Measurements from ENCODE around the gene TLE4. TPM values are rescaled to one million over a fixed set of nuclear protein-coding genes. Genes with fewer than 3 reads are reported as not detected.

Gene TLE4
- total and polyA plus RNA-seq, 2 experiments from 2014 or later, result 29.6 to 38.4 TPM

DNA sequence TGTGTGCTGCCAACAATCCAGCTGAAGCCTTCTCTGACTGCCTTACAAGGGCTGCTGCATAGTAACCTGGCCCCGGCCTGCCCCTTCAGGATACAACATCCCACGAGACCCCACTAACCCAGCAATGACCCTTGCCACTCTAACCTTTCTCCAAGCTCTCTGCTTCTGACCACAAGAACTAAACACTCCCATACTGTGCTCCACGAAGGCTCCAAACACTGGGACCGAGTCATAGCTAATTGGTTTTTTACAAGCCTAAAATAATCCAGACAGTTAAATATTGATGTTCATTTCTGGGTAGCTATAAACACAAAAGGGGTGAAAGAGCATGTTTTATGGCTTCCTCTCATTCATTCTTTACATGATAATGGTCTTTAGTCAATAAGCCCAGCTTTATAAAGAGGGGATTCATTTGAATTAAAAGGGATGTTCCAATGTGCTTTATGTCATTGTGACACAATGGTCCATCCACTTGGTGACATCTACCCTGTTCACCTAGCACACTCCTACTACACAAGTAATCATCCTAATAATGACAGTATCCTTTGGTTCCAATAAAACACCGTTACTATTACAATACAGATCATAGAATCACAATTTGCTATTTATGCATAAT, 16.2 kb upstream of the TLE4 start:
- TF ChIP-seq CTCF (IDR thresholded peaks at IDR 0.05; ENCODE audit: poor library complexity), result no peak
- no peak for TF ChIP-seq EZH2phosphoT487 (IDR thresholded peaks at IDR 0.05; ENCODE audit: low read depth, severe bottlenecking, unreplicated experiment)
- no peak for TF ChIP-seq EZH2 (IDR thresholded peaks at IDR 0.05; ENCODE audit: borderline replicate concordance)
- Histone ChIP-seq H3K9me3 (ENCODE audit: low read depth) (no peaks in the 10 kb centered on the region), H3K4me1 (ENCODE audit: insufficient read depth) (peaks cover 4% of the 10 kb centered on the region), H3K27me3 (no peaks in the 10 kb centered on the region), H3K4me3 (no peak overlapping the region), H3K4me2 (no peak overlapping the region), H4K20me1 (ENCODE audit: insufficient read depth, poor library complexity, severe bottlenecking) (no peaks in the 10 kb centered on the region), H3K36me3 (replicated peaks; ENCODE audit: insufficient read depth, low read depth) (no peaks in the 10 kb centered on the region), H3K27ac (no peak overlapping the region), H3K9me2 (replicated peaks; ENCODE audit: insufficient read depth) (no peaks in the 10 kb centered on the region), H3K79me2 (no peaks in the 10 kb centered on the region), H2AFZ (no peak overlapping the region)
- DNase-seq (ENCODE audit: low spot score), result no peak
- WGBS (ENCODE audit: low lambda C conversion rate, missing lambda C conversion rate), result 54% methylated on average over 5 of the region's 5 CpGs

DNA sequence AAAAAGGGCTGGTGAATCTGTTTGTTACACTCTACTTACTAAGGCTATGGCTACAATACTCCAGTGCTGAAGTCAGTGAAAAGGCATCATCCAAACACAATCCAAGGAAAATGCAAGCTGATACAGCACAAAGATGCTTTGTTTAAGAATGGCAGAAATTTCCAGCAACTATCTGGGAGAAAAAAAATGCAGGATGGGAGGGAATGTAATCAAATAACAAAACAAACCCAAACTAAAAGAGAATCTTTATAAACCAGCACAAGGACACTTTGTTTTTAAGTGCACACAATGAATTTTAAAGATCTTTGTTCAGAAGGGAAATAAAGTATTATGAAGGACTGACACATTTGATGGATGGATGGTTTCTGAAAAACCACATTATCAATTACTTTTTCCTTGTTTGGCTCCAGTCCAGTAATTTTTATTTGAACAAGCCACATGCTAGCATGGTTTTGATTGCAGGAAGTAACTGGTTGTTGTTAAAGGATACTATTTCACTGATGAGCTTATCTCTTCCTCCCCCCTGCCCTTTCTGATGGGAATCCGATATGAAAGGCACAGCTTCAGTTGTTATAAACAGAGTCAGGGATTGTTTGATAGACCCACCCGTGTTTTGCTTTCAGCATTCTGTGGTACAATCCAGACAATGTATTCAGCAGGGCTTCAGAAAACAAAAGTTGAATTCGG, 12.1 kb upstream of the TLE4 start:
- no peak overlapping the region for H3K4me3 ChIP-seq
- WGBS (ENCODE audit: low lambda C conversion rate, missing lambda C conversion rate), result 39% methylated on average over 3 of the region's 3 CpGs

GRCh38 chr9:79562749-79563386, 8.9 kb upstream of the TLE4 start:
- no peaks in the 10 kb centered on the region for H3K27me3 ChIP-seq
- 92% methylated on average over 5 of the region's 5 CpGs for WGBS (ENCODE audit: low lambda C conversion rate, missing lambda C conversion rate)
- H3K4me2 ChIP-seq, result no peak overlapping the region
- H3K79me2 ChIP-seq, result no peaks in the 10 kb centered on the region
- no peak for DNase-seq (ENCODE audit: low spot score)
- no peak overlapping the region for H3K4me3 ChIP-seq
- H3K4me1 ChIP-seq (ENCODE audit: insufficient read depth), result peaks cover 4% of the 10 kb centered on the region
- no peak overlapping the region for H3K27ac ChIP-seq
- H4K20me1 ChIP-seq (ENCODE audit: insufficient read depth, poor library complexity, severe bottlenecking), result no peaks in the 10 kb centered on the region
- TF ChIP-seq CTCF (IDR thresholded peaks at IDR 0.05; ENCODE audit: poor library complexity) (no peak), EZH2phosphoT487 (IDR thresholded peaks at IDR 0.05; ENCODE audit: low read depth, severe bottlenecking, unreplicated experiment) (no peak), EZH2 (IDR thresholded peaks at IDR 0.05; ENCODE audit: borderline replicate concordance) (no peak)
- H3K36me3 ChIP-seq (replicated peaks; ENCODE audit: insufficient read depth, low read depth), result no peaks in the 10 kb centered on the region
- H3K9me2 ChIP-seq (replicated peaks; ENCODE audit: insufficient read depth), result no peaks in the 10 kb centered on the region
- H3K9me3 ChIP-seq (ENCODE audit: low read depth), result no peaks in the 10 kb centered on the region
- no peak overlapping the region for H2AFZ ChIP-seq

More for the DNA sequence above, 12.1 kb upstream of the TLE4 start:
- Histone ChIP-seq H2AFZ (no peak overlapping the region), H3K4me2 (no peak overlapping the region), H3K36me3 (replicated peaks; ENCODE audit: insufficient read depth, low read depth) (no peaks in the 10 kb centered on the region), H4K20me1 (ENCODE audit: insufficient read depth, poor library complexity, severe bottlenecking) (no peaks in the 10 kb centered on the region), H3K9me2 (replicated peaks; ENCODE audit: insufficient read depth) (no peaks in the 10 kb centered on the region), H3K27me3 (no peaks in the 10 kb centered on the region), H3K4me1 (ENCODE audit: insufficient read depth) (peaks cover 4% of the 10 kb centered on the region), H3K27ac (no peak overlapping the region), H3K79me2 (no peaks in the 10 kb centered on the region), H3K9me3 (ENCODE audit: low read depth) (no peaks in the 10 kb centered on the region)
- TF ChIP-seq EZH2phosphoT487 (IDR thresholded peaks at IDR 0.05; ENCODE audit: low read depth, severe bottlenecking, unreplicated experiment), result no peak
- TF ChIP-seq EZH2 (IDR thresholded peaks at IDR 0.05; ENCODE audit: borderline replicate concordance), result no peak
- no peak for TF ChIP-seq CTCF (IDR thresholded peaks at IDR 0.05; ENCODE audit: poor library complexity)
- DNase-seq (ENCODE audit: low spot score), result no peak
